Measurements from ENCODE around the gene ARSD. TPM values are rescaled to one million over a fixed set of nuclear protein-coding genes. Genes with fewer than 3 reads are reported as not detected.

The ARSD gene
- total RNA-seq, 1 donor from 2014 or later = 8.0 TPM

DNA sequence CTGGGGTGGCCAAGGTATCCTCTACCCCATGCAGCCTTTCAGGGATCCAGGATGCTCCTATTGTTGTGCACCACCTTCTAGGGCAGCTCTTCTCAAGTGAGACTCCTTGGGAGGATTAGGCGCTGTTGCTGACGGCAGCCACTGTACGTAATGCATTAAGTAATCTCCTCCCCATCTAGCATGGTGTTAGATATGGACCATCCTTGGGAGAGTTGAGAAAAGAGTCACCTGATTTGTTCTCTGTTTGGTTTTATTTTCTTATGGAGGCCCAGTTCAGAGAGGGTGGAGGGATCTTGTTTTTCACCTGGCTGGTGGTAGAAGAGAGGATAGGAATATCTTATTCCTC, 54.0 kb downstream of the ARSD start:
- TF ChIP-seq, protein P1, sequence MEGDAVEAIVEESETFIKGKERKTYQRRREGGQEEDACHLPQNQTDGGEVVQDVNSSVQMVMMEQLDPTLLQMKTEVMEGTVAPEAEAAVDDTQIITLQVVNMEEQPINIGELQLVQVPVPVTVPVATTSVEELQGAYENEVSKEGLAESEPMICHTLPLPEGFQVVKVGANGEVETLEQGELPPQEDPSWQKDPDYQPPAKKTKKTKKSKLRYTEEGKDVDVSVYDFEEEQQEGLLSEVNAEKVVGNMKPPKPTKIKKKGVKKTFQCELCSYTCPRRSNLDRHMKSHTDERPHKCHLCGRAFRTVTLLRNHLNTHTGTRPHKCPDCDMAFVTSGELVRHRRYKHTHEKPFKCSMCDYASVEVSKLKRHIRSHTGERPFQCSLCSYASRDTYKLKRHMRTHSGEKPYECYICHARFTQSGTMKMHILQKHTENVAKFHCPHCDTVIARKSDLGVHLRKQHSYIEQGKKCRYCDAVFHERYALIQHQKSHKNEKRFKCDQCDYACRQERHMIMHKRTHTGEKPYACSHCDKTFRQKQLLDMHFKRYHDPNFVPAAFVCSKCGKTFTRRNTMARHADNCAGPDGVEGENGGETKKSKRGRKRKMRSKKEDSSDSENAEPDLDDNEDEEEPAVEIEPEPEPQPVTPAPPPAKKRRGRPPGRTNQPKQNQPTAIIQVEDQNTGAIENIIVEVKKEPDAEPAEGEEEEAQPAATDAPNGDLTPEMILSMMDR (IDR thresholded peaks at IDR 0.05) = no peak
- intact Hi-C loops (cut with micrococcal nuclease) = no loop called here
- Mint-ChIP-seq H3K9me3 (no peaks in the 10 kb centered on the region), H3K4me1 (no peaks in the 10 kb centered on the region), H3K4me3 (no peak overlapping the region), H3K36me3 (ENCODE audit: low read depth) (no peaks in the 10 kb centered on the region), H3K27ac (no peak overlapping the region), H3K27me3 (no peaks in the 10 kb centered on the region)
- CTCF ChIA-PET = no interaction called here
- no peak for ATAC-seq (ENCODE audit: low read depth)
- DNase-seq = no peak
- POLR2A ChIA-PET = no interaction called here

DNA sequence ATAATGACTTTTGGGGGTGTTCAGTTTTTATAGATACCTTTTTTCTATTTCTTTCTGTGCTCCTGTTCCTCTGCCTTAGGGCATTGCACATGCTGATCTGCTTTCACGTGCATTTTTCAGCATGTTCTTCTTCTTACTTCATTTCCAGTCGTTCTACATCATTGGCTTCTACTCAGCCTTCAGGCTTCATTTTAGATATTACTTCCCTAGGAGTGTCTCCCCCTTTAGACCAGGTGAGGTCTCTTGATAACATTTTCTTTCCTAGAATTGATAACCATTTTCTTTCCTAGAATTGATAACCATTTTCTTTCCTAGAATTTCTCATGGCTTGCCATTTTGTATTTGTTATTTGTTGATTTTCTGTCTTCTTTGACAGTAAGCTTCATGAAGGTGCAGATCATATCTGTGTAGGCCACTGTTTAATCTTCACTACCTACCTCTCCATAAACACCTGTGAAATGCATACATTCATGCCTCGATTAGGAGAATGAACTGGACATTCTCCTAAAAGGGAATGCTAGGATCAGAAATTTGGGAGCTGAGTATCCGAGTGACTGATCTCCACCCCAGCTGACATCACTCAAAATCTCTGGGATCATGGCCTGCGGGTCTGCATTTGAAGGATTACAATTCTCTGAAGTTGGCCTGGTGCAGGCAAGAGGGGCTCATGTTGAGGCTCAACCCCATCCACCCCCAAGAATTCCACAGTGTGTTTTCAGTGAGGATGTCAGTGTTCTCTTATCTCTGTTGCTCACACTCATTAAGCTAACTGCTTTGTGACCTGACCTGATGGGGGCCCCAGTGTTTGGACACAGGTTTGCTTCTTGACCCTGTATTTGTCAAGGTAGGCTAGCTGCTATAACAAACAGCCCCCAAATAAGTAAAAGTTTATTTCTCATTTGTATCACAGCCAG, 54.7 kb downstream of the ARSD start:
- POLR2A ChIA-PET = no interaction called here
- intact Hi-C loops (cut with micrococcal nuclease) = no loop called here

DNA sequence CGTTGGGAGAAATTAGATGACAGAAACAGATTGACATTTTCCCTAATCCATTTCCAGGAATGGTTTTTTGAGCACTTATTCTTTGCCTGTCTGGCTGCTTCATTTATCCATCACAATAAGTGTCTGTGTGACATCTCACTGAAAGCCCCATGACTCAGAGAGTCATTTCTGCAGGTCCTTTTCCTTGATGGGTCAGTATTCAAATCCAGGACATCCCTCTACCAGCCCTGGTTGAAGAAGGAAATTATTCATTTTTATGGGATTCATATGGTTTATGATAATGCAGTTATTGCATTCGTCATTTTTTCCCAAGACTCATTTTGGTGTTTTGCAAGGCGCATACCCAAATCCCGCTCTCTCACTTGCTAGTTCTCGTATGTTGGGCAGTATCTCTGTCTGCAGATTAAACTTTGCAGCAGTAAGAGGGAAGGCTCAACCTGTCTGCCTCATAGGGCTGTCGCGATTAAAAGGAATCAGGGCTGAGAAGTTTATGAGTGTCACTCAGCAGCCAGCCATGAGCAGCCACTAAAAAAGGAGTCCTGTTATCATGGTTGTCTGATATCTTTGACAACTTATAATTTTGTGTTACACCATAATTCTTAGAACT, 56.4 kb downstream of the ARSD start:
- ChIA-PET CTCF (no interaction called here), POLR2A (no interaction called here)
- Mint-ChIP-seq H3K36me3 (ENCODE audit: low read depth) (no peaks in the 10 kb centered on the region), H3K4me1 (no peaks in the 10 kb centered on the region), H3K27me3 (no peaks in the 10 kb centered on the region), H3K9me3 (no peaks in the 10 kb centered on the region), H3K4me3 (no peak overlapping the region), H3K27ac (no peak overlapping the region)
- intact Hi-C loops (cut with micrococcal nuclease) = no loop called here
- DNase-seq = no peak
- TF ChIP-seq, protein P1 (IDR thresholded peaks at IDR 0.05) = no peak
- no peak for ATAC-seq (ENCODE audit: low read depth)

More for the DNA sequence above, 54.7 kb downstream of the ARSD start:
- Mint-ChIP-seq H3K4me3 (no peak overlapping the region), H3K4me1 (no peaks in the 10 kb centered on the region), H3K27me3 (no peaks in the 10 kb centered on the region), H3K36me3 (ENCODE audit: low read depth) (no peaks in the 10 kb centered on the region), H3K27ac (no peak overlapping the region), H3K9me3 (no peaks in the 10 kb centered on the region)
- DNase-seq = no peak
- CTCF ChIA-PET = no interaction called here
- no peak for ATAC-seq (ENCODE audit: low read depth)
- TF ChIP-seq, protein P1 (IDR thresholded peaks at IDR 0.05) = no peak

DNA sequence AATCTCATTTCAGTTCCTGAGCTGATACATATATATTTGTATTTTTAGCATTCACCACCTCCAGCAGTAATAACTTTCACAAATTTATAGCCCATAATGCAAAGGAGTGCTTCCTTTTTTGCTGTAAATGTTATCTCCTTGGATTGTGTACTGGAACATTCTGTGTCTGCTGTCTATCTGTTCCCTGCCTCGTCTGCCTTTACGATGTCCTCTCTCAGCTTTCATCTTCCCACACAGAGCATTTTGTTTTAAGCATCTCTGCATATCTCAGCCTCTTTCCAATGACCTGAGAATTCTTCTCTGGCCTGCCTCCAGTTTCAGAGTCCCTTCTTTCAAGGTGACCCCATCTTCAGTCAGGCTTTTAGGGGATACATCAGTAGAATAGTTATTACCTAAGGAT, 57.3 kb downstream of the ARSD start:
- TF ChIP-seq, protein P1 (IDR thresholded peaks at IDR 0.05) = no peak
- H3K4me1 Mint-ChIP-seq = no peaks in the 10 kb centered on the region
- no peak overlapping the region for H3K27ac Mint-ChIP-seq
- intact Hi-C loops (cut with micrococcal nuclease) = no loop called here
- DNase-seq (no peak), ATAC-seq (ENCODE audit: low read depth) (no peak)
- no peaks in the 10 kb centered on the region for H3K27me3 Mint-ChIP-seq
- no peaks in the 10 kb centered on the region for H3K9me3 Mint-ChIP-seq
- ChIA-PET POLR2A (no interaction called here), CTCF (no interaction called here)
- no peaks in the 10 kb centered on the region for H3K36me3 Mint-ChIP-seq (ENCODE audit: low read depth)
- no peak overlapping the region for H3K4me3 Mint-ChIP-seq

DNA sequence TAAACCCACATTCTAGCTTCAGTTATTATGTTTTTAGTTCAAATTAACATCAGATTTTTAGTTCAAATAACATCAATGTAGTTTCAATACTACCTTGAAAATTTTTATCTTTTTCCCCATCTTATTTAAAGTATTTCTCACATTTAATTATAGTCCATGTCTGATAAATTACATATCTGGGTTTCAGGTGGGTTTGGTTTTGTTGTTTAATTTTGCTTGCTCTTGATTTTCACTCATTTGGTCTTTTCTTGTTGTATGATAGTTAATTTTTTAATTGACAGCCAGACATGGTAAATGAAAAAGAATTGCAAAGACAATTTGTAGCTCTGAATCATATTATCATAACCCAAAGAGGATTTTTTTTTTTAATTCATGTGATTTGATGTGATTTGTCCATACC, 58.5 kb downstream of the ARSD start:
- TF ChIP-seq, protein P1 (IDR thresholded peaks at IDR 0.05) = no peak
- Mint-ChIP-seq H3K27me3 (no peaks in the 10 kb centered on the region), H3K27ac (no peak overlapping the region), H3K36me3 (ENCODE audit: low read depth) (no peaks in the 10 kb centered on the region), H3K9me3 (no peaks in the 10 kb centered on the region), H3K4me1 (no peaks in the 10 kb centered on the region), H3K4me3 (no peak overlapping the region)
- ChIA-PET CTCF (no interaction called here), POLR2A (no interaction called here)
- intact Hi-C loops (cut with micrococcal nuclease) = no loop called here
- ATAC-seq (ENCODE audit: low read depth) = no peak
- no peak for DNase-seq

Data from activated B cell treated with CpG ODN at 0.5 μM for 24 hours (primary cell).